Measurements from ENCODE around the gene EMSY.

EMSY gene

DNA sequence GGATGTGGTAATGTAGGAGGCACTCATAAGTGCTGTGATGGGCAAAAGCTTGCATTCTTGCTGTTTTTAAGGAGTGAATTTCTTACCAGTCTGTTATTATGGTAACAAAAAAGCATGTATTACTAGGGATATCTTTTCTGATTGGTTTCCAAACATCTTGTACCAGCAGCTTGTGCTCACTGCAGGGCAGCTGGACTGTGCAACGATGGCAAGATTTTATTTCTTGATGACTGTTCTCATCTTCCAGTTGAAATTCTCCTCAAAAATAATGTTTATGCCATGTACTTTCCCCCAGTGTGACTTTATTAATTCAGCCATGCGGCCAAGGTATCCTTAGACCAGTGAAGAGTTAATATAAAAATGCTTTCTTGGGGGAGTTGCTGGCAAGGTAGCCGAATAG lies 35.4 kb downstream of the EMSY start:
- Histone ChIP-seq H3K4me3 (ENCODE audit: insufficient read length, low read depth) (no peak overlapping the region), H3K27me3 (ENCODE audit: insufficient read depth, insufficient read length) (no peaks in the 10 kb centered on the region)

DNA sequence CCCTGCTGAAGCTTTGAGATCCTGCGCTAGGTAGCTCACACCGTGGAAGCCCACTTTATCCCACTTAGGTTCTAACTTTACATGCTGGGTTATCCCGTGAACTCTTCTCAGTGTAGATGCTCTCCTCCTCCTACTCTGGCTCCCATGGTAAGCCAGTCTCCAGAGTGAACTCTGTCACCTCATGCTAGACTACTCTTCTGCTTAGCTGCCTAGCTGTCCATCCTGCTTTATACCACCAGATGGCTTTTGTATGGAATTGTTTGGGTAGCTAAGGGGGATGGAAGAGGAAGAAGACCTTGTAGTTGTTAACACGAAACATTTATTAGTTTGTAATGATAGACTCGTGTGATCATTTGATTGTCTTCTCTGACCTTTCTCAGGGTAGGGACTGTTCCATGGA lies 46.8 kb downstream of the EMSY start:
- Histone ChIP-seq H3K9ac (ENCODE audit: insufficient read length, low read depth) (no peak overlapping the region), H3K4me1 (ENCODE audit: insufficient read depth, insufficient read length) (no peaks in the 10 kb centered on the region), H3K9me3 (ENCODE audit: insufficient read depth, low read length) (no peaks in the 10 kb centered on the region), H3K27me3 (ENCODE audit: insufficient read depth, insufficient read length) (no peaks in the 10 kb centered on the region), H3K4me3 (ENCODE audit: insufficient read length, low read depth) (no peak overlapping the region), H3K36me3 (ENCODE audit: insufficient read depth, insufficient read length, low read length) (peaks cover 21% of the 10 kb centered on the region)
- no peak for DNase-seq (ENCODE audit: low read depth, low spot score)
- TF ChIP-seq YY1 (IDR thresholded peaks at IDR 0.05; ENCODE audit: insufficient read depth, insufficient read length) (no peak), ZNF274 (IDR thresholded peaks at IDR 0.05; ENCODE audit: low read depth, low read length) (no peak), SUZ12 (IDR thresholded peaks at IDR 0.05; ENCODE audit: extremely low read depth, insufficient read depth, insufficient read length) (no peak)

More for the DNA sequence above, 35.4 kb downstream of the EMSY start:
- TF ChIP-seq ZNF274 (IDR thresholded peaks at IDR 0.05; ENCODE audit: low read depth, low read length) (no peak), SUZ12 (IDR thresholded peaks at IDR 0.05; ENCODE audit: extremely low read depth, insufficient read depth, insufficient read length) (no peak), YY1 (IDR thresholded peaks at IDR 0.05; ENCODE audit: insufficient read depth, insufficient read length) (no peak)
- no peak for DNase-seq (ENCODE audit: low read depth, low spot score)
- no peak overlapping the region for H3K9ac ChIP-seq (ENCODE audit: insufficient read length, low read depth)
- H3K9me3 ChIP-seq (ENCODE audit: insufficient read depth, low read length) = no peaks in the 10 kb centered on the region
- H3K4me1 ChIP-seq (ENCODE audit: insufficient read depth, insufficient read length) = no peaks in the 10 kb centered on the region
- H3K36me3 ChIP-seq (ENCODE audit: insufficient read depth, insufficient read length, low read length) = peaks cover 14% of the 10 kb centered on the region

DNA sequence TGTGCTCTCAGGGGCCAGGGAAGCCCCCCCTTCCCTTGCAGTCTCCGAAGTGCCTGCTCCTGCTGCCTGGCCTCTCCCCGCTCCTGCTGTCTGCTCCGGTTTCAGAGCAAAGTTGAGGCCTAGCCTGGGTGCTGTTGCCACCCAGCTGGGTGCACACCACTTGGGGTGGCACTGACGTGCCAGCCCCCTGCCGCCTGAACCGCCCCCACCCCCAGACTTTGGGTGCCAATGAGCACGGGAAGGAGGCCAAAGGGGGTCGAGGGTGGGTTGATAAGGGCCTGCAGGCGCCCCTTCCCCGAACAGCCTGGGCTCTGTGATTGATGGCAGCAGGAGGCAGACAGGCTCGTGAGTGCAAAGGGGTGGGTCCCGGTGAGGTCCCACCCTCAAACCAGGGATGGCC lies 48.2 kb downstream of the EMSY start:
- Histone ChIP-seq H3K27me3 (ENCODE audit: insufficient read depth, insufficient read length) (no peaks in the 10 kb centered on the region), H3K9me3 (ENCODE audit: insufficient read depth, low read length) (no peaks in the 10 kb centered on the region), H3K36me3 (ENCODE audit: insufficient read depth, insufficient read length, low read length) (peaks cover 21% of the 10 kb centered on the region), H3K4me3 (ENCODE audit: insufficient read length, low read depth) (no peak overlapping the region), H3K4me1 (ENCODE audit: insufficient read depth, insufficient read length) (no peaks in the 10 kb centered on the region), H3K9ac (ENCODE audit: insufficient read length, low read depth) (no peak overlapping the region)
- no peak for TF ChIP-seq SUZ12 (IDR thresholded peaks at IDR 0.05; ENCODE audit: extremely low read depth, insufficient read depth, insufficient read length)
- TF ChIP-seq YY1 (IDR thresholded peaks at IDR 0.05; ENCODE audit: insufficient read depth, insufficient read length) = no peak
- no peak for TF ChIP-seq ZNF274 (IDR thresholded peaks at IDR 0.05; ENCODE audit: low read depth, low read length)
- DNase-seq (ENCODE audit: low read depth, low spot score) = no peak

DNA sequence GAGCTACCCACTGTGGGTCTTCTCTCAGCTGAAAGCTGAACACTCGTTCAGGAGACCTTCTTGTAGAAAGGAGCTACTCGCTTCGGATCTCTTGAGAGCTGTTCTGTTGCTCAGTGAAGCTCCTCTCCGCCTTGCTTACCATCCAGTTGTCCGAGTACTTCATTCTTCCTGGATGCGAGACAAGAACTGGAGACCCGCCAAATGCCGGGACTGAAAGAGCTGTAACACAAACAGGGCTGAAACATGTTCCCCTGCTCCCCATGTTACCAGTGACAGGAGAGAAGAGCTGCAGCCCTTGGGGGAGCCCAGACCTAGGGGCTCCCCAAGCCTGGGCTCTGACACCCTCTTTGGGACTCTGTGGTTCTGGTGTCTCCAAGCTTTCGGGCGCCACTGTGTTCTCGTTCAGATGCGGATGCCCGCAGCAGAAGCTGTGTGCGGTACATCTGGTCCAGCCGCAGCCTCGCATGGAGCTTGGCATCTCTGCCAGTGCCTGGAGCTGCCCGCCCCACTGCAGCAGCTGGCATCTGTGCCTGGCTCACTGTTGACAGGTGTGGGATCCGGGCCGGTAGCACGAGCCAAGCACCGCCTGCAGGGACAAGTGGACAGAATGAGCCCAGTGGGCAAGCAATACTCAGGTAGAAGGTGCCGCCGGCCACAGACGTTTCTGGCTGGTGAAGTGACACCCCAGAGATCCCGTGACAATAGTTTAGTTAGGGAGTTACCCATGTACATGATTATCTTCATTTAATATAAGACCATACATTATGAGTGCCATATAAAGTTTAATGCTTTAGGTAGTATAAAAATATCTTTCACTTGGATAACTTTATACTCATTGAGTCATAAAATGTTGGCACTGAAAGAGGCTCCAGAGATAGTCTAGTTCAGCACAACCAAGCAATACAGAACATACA lies 49.1 kb downstream of the EMSY start:
- TF ChIP-seq ZNF274 (IDR thresholded peaks at IDR 0.05; ENCODE audit: low read depth, low read length) (no peak), SUZ12 (IDR thresholded peaks at IDR 0.05; ENCODE audit: extremely low read depth, insufficient read depth, insufficient read length) (no peak), YY1 (IDR thresholded peaks at IDR 0.05; ENCODE audit: insufficient read depth, insufficient read length) (no peak)
- Histone ChIP-seq H3K4me1 (ENCODE audit: insufficient read depth, insufficient read length) (no peaks in the 10 kb centered on the region), H3K36me3 (ENCODE audit: insufficient read depth, insufficient read length, low read length) (peaks cover 21% of the 10 kb centered on the region), H3K27me3 (ENCODE audit: insufficient read depth, insufficient read length) (no peaks in the 10 kb centered on the region), H3K4me3 (ENCODE audit: insufficient read length, low read depth) (no peak overlapping the region), H3K9me3 (ENCODE audit: insufficient read depth, low read length) (no peaks in the 10 kb centered on the region), H3K9ac (ENCODE audit: insufficient read length, low read depth) (no peak overlapping the region)
- no peak for DNase-seq (ENCODE audit: low read depth, low spot score)

DNA sequence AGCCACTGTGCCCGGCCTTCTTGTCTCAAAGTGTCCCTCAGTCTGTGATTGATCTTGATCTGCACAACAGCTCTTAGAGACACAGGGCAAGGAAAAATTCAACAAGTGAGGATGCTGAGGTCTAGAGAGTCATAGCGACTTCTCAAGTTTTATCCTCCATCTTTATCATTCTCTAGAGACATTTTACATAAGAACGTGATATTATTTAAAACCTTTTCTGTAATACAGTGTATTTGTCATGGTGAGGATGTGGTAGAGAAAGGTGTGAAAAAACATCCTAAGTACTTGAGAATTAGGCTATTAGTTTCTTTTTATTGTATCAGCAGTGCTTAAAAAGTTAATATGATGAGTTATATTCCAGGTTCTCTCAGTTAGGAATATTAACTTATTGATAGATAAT lies 50.2 kb downstream of the EMSY start:
- H3K27me3 ChIP-seq (ENCODE audit: insufficient read depth, insufficient read length) = no peaks in the 10 kb centered on the region
- H3K4me3 ChIP-seq (ENCODE audit: insufficient read length, low read depth) = no peak overlapping the region
- no peak for DNase-seq (ENCODE audit: low read depth, low spot score)
- TF ChIP-seq YY1 (IDR thresholded peaks at IDR 0.05; ENCODE audit: insufficient read depth, insufficient read length) = no peak
- no peak for TF ChIP-seq ZNF274 (IDR thresholded peaks at IDR 0.05; ENCODE audit: low read depth, low read length)
- TF ChIP-seq SUZ12 (IDR thresholded peaks at IDR 0.05; ENCODE audit: extremely low read depth, insufficient read depth, insufficient read length) = no peak
- H3K36me3 ChIP-seq (ENCODE audit: insufficient read depth, insufficient read length, low read length) = peaks cover 21% of the 10 kb centered on the region
- H3K4me1 ChIP-seq (ENCODE audit: insufficient read depth, insufficient read length) = no peaks in the 10 kb centered on the region
- no peaks in the 10 kb centered on the region for H3K9me3 ChIP-seq (ENCODE audit: insufficient read depth, low read length)
- H3K9ac ChIP-seq (ENCODE audit: insufficient read length, low read depth) = no peak overlapping the region

DNA sequence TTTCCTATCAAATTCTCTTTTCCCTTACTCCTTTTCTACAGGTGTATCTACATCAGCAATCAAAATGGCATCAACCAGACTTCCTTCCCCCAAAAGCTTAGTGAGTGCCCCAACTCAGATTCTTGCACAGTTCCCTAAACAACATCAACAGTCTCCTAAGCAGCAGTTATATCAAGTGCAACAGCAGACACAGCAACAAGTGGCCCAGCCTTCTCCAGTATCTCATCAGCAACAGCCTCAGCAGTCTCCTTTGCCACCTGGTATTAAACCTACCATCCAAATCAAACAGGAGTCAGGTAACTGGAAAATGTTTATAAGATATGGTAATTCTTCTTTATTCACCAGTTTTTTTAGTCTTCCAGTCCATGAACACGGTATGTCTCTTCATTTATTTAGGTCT lies 51.4 kb downstream of the EMSY start:
- H3K27me3 ChIP-seq (ENCODE audit: insufficient read depth, insufficient read length) = no peaks in the 10 kb centered on the region
- no peak for DNase-seq (ENCODE audit: low read depth, low spot score)
- H3K9me3 ChIP-seq (ENCODE audit: insufficient read depth, low read length) = peaks cover 8% of the 10 kb centered on the region
- peaks cover 26% of the 10 kb centered on the region for H3K36me3 ChIP-seq (ENCODE audit: insufficient read depth, insufficient read length, low read length)
- no peaks in the 10 kb centered on the region for H3K4me1 ChIP-seq (ENCODE audit: insufficient read depth, insufficient read length)
- TF ChIP-seq SUZ12 (IDR thresholded peaks at IDR 0.05; ENCODE audit: extremely low read depth, insufficient read depth, insufficient read length) = no peak
- no peak for TF ChIP-seq ZNF274 (IDR thresholded peaks at IDR 0.05; ENCODE audit: low read depth, low read length)
- TF ChIP-seq YY1 (IDR thresholded peaks at IDR 0.05; ENCODE audit: insufficient read depth, insufficient read length) = no peak
- H3K4me3 ChIP-seq (ENCODE audit: insufficient read length, low read depth) = no peak overlapping the region
- H3K9ac ChIP-seq (ENCODE audit: insufficient read length, low read depth) = no peak overlapping the region

DNA sequence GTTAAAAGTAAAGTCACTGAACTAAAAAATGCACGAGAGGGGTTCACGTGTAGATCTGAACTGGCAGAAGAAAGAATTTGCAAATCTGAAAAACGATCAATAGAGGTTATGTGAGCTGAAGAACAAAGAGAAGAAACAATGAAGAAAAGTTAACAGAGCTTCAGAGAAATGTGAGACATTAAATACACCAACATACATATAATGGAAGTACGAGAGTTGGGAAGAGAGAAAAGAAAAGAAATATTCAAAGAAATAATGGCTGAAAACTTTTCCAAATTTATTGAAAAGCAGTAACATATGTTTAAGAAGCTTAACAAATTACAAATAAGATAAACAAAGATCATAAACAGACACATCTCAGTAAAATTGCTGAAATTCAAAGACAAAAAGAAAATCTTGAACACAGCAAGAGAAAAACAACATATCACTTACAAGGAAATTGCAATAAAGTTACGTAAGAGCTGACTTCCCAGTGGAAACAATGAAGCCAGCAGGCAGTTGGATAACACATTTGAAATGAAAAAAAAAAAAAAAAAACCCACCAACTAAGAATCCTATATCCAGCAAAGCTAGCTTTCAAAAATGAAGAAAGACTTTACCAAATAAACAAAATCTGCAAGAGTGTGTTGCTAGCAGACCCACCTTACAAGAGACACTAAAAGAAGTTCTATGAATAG lies 56.8 kb downstream of the EMSY start:
- DNase-seq (ENCODE audit: low read depth, low spot score) = no peak
- Histone ChIP-seq H3K27me3 (ENCODE audit: insufficient read depth, insufficient read length) (no peaks in the 10 kb centered on the region), H3K9ac (ENCODE audit: insufficient read length, low read depth) (no peak overlapping the region), H3K4me3 (ENCODE audit: insufficient read length, low read depth) (no peak overlapping the region), H3K36me3 (ENCODE audit: insufficient read depth, insufficient read length, low read length) (peaks cover 4% of the 10 kb centered on the region), H3K9me3 (ENCODE audit: insufficient read depth, low read length) (peaks cover 16% of the 10 kb centered on the region), H3K4me1 (ENCODE audit: insufficient read depth, insufficient read length) (no peaks in the 10 kb centered on the region)
- no peak for TF ChIP-seq YY1 (IDR thresholded peaks at IDR 0.05; ENCODE audit: insufficient read depth, insufficient read length)
- no peak for TF ChIP-seq ZNF274 (IDR thresholded peaks at IDR 0.05; ENCODE audit: low read depth, low read length)

Data from NT2/D1 (cell line).